Chondrocyte (in vitro differentiated cells): ENCODE data around the gene NLGN4Y. TPM values are rescaled to one million over a fixed set of nuclear protein-coding genes. Genes with fewer than 3 reads are reported as not detected.
"Not testable (repeated sequence)": the region's sequence is repeated elsewhere in the genome, so short reads cannot be mapped to it uniquely, and the experiment has no call there.

Experiments used
- DNase-seq: peaks from one replicate; pipeline ENCODE4 v3.0.0; 2021; ENCODE audit warnings: mixed read lengths, low spot score
- H3K27ac Mint-ChIP-seq: one replicate; pipeline ENCODE4 v1.8.0; 2021; ENCODE audit warnings: mild to moderate bottlenecking, moderate library complexity, mixed read lengths; ENCODE audit not compliant: unreplicated experiment
- H3K27me3 Mint-ChIP-seq: 2 replicates; pipeline ENCODE4 v1.8.0; 2021; ENCODE audit warnings: low read depth, mixed read lengths
- H3K36me3 Mint-ChIP-seq: 2 replicates; pipeline ENCODE4 v1.8.0; 2021; ENCODE audit warnings: low read depth, mixed read lengths
- H3K4me1 Mint-ChIP-seq: 2 replicates; pipeline ENCODE4 v1.8.0; 2021; ENCODE audit warnings: low read depth, mild to moderate bottlenecking, mixed read lengths
- H3K4me3 Mint-ChIP-seq: one replicate; pipeline ENCODE4 v1.8.0; 2021; ENCODE audit warnings: mild to moderate bottlenecking, moderate library complexity, mixed read lengths; ENCODE audit not compliant: unreplicated experiment
- H3K9me3 Mint-ChIP-seq: 2 replicates; pipeline ENCODE4 v1.8.0; 2021; ENCODE audit warnings: low read depth, mixed read lengths
- total RNA-seq: library from RNA; stranded (reverse); gene quantifications from 3 replicates; pipeline ENCODE4 v1.2.1, GENCODE V29; 2021
- TF ChIP-seq, protein P1 (sequence below): fragments of 200-600 bp; sonication (generic); IDR thresholded peaks from 2 replicates; pipeline ENCODE4 v1.5.0; 2021; ENCODE audit warnings: antibody characterized with exemption, mild to moderate bottlenecking, moderate library complexity

Gene NLGN4Y
- total RNA-seq, 1 donor from 2014 or later: not detected

DNA sequence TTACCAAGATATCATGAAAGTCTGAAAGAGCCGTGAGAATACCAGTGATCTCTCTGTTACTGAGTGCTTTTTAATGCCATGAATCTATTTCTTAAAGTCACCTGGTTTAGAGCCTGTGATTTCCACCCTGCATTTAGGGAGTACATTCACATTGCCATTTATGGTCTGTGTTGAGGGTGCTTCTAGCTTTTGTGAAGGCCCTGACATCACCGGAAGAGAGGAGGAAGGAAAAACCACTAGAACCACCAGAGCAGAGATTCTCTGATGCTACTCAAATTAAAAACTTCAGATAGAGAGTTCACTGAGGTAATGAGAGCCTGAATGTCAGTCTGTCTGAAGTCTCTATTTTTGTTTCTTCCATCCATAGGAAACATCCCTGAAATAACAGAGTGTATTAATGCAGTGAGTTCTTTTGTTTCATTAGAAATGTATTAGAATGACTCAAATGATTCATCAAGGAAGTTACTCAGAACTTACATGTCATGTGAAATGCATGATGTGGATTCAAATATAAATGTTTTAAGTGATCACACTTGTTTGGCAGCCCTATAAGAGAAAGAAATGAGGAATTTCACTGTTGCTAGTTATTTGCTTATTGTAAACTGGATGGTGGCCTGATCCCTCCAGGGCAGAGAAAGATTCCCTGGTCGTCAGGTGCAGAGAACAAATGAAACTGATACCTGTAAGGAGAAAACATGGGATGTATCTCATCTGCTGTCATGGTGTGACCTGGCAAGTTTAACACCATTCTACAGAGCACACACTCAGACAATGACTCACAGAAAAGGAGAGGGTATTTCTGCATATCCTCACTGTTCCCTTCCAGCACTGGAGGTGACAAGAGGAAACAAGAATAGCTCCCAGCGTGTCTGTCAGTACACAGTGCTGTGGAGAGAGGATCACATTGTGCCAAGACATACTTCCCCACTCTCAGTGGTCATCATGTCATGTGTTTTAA is 310.1 kb downstream of the NLGN4Y start:
- Mint-ChIP-seq H3K4me3 (no peak overlapping the region), H3K4me1 (no peaks in the 10 kb centered on the region)
- TF ChIP-seq, protein P1, sequence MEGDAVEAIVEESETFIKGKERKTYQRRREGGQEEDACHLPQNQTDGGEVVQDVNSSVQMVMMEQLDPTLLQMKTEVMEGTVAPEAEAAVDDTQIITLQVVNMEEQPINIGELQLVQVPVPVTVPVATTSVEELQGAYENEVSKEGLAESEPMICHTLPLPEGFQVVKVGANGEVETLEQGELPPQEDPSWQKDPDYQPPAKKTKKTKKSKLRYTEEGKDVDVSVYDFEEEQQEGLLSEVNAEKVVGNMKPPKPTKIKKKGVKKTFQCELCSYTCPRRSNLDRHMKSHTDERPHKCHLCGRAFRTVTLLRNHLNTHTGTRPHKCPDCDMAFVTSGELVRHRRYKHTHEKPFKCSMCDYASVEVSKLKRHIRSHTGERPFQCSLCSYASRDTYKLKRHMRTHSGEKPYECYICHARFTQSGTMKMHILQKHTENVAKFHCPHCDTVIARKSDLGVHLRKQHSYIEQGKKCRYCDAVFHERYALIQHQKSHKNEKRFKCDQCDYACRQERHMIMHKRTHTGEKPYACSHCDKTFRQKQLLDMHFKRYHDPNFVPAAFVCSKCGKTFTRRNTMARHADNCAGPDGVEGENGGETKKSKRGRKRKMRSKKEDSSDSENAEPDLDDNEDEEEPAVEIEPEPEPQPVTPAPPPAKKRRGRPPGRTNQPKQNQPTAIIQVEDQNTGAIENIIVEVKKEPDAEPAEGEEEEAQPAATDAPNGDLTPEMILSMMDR: no peak

DNA sequence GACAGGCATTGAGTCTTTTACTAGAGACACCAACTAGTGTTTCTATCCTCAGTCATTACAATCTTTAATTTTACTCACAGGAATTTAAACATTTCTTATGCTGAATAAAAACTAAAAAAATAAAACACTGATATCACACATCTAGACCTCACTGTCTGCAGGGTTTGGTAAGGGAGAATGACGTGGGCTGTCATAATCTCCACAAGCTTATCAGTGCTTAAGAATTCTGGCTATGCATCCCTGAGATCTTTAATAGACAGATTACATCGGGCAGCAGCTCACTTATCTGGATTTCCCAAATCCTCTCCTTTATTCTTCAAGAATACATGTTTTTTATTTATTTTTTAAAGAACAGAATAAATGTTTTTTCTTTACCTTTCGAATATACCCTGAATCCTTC is 313.1 kb downstream of the NLGN4Y start:
- Mint-ChIP-seq H3K4me1 (no peaks in the 10 kb centered on the region), H3K9me3 (no peaks in the 10 kb centered on the region), H3K36me3 (no peaks in the 10 kb centered on the region), H3K27me3 (no peaks in the 10 kb centered on the region), H3K27ac (no peak overlapping the region), H3K4me3 (no peak overlapping the region)
- no peak for DNase-seq
- TF ChIP-seq, protein P1: no peak

More for the DNA sequence above, 310.1 kb downstream of the NLGN4Y start:
- H3K27me3 Mint-ChIP-seq: no peaks in the 10 kb centered on the region
- no peaks in the 10 kb centered on the region for H3K9me3 Mint-ChIP-seq
- no peaks in the 10 kb centered on the region for H3K36me3 Mint-ChIP-seq
- no peak overlapping the region for H3K27ac Mint-ChIP-seq
- no peak for DNase-seq

DNA sequence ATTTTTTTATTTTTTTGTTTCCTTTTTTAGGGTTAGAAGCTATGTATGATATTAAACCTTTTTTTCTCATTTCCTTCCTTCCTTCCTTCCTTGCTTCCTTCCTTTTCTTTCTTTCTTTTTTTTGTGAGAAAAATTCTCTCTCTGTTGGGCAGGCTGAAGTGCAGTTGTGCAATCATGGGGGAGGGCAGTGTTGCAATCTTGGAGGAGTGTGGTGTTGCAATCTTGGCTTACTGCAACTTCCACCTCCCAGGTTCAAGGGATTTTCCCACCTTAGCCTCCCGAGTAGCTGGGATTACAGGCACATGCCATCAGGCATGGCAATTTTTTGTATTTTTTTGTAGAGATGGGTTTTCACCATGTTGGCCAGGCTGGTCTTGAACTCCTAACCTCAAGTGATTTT is 326.4 kb downstream of the NLGN4Y start:
- DNase-seq: no peak

DNA sequence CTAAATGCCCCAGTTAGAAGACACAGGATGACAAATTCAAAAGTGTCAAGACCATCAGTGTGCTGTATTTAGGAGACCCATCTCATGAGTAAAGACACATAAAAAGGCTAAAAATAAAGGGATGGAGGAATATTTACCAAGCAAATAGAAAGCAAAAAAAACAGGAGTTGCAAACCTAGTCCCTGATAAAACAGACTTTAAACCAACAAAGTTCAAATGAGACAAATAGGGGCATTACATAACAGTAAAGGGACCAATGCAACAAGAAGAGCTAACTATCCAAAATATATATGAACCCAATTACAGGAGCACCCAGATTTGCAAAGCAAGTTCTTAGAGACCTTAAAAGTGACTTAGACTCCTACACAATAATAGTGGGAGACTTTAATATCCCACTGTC is 336.1 kb downstream of the NLGN4Y start:
- H3K27ac Mint-ChIP-seq: no peak overlapping the region
- H3K36me3 Mint-ChIP-seq: no peaks in the 10 kb centered on the region
- H3K4me3 Mint-ChIP-seq: no peak overlapping the region
- DNase-seq: no peak
- TF ChIP-seq, protein P1: no peak
- no peaks in the 10 kb centered on the region for H3K4me1 Mint-ChIP-seq
- H3K9me3 Mint-ChIP-seq: no peaks in the 10 kb centered on the region
- H3K27me3 Mint-ChIP-seq: no peaks in the 10 kb centered on the region

More for the DNA sequence above, 326.4 kb downstream of the NLGN4Y start:
- no peaks in the 10 kb centered on the region for H3K36me3 Mint-ChIP-seq
- no peaks in the 10 kb centered on the region for H3K27me3 Mint-ChIP-seq
- no peaks in the 10 kb centered on the region for H3K4me1 Mint-ChIP-seq
- no peak overlapping the region for H3K27ac Mint-ChIP-seq
- TF ChIP-seq, protein P1: no peak
- H3K9me3 Mint-ChIP-seq: no peaks in the 10 kb centered on the region
- H3K4me3 Mint-ChIP-seq: no peak overlapping the region

DNA sequence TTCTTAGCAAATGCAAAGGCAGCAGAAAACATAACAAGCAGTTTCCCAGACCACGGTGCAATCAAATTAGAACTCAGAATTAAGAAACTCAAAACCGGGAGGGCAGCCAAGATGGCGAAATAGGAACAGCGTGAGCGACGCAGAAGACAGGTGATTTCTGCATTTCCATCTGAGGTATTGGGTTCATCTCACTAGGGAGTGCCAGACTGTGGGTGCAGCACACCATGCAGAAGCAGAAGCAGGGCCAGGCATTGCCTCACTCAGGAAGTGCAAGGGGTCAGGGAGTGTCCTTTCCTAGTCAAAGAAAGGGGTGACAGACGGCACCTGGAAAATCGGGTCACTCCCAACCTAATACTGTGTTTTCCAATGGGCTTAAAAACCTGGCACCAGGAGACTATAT is 336.7 kb downstream of the NLGN4Y start:
- not testable (repeated sequence) for H3K4me3 Mint-ChIP-seq, H3K9me3 Mint-ChIP-seq, H3K36me3 Mint-ChIP-seq, DNase-seq, H3K27ac Mint-ChIP-seq, H3K4me1 Mint-ChIP-seq, H3K27me3 Mint-ChIP-seq
